ENCODE measurements around the gene NAV2.

GRCh38 chr11:20116825-20117224 is 404.2 kb downstream of the NAV2 start:
- TF ChIP-seq EZH2 (IDR thresholded peaks at IDR 0.05; ENCODE audit: low read depth) = no peak
- TF ChIP-seq CTCF (conservative IDR thresholded peaks at IDR 0.05) = no peak

Data from PC-9 (cell line).